NCI-H526 (cell line): ENCODE results near the gene IGSF8.
A peak's percentile ranks its signal among the peaks of the same experiment; 100 is the strongest.

ENCODE experiments used
- DNase-seq, 2 experiments: peaks; one replicate each; lab custom pipeline; 2025; lab: John Stamatoyannopoulos, UW

IGSF8 gene

DNA sequence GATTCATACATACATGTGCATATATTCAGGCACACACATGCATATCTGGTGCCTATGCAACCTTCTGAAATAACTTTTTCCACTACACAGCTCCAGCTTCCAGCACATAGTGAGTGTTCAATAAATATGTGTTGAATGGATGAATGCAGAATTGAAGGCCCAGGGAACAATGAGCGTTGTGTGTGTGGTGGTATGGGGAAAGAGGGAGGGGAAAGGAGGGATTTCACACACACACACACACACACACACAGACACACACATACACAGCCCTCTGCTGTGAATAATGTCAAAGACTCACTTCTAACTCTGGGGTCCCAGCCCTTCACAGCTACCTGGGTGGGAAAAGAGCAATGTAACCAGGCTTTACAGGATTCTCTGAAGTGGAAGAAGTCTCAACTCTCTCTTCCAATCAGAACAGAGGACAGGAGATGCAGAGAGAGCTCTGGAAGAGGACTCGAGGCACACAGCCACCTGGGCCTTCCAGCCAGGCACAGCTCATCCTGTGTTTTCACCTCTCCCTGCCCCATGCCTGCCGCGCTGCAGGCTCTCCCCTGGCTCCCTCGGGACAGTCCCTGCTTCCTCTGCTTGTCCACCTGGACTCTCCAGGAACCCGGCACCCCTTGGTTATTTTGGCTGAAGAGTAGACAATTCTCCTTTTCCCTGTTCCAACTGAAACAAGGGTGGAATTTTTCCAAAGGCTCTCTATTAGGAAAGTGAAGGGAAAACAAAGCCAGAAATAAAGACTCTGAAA, 5.4 kb upstream of the IGSF8 start:
- DNase-seq, result peak in 1 of 2 experiments; percentile 20

DNA sequence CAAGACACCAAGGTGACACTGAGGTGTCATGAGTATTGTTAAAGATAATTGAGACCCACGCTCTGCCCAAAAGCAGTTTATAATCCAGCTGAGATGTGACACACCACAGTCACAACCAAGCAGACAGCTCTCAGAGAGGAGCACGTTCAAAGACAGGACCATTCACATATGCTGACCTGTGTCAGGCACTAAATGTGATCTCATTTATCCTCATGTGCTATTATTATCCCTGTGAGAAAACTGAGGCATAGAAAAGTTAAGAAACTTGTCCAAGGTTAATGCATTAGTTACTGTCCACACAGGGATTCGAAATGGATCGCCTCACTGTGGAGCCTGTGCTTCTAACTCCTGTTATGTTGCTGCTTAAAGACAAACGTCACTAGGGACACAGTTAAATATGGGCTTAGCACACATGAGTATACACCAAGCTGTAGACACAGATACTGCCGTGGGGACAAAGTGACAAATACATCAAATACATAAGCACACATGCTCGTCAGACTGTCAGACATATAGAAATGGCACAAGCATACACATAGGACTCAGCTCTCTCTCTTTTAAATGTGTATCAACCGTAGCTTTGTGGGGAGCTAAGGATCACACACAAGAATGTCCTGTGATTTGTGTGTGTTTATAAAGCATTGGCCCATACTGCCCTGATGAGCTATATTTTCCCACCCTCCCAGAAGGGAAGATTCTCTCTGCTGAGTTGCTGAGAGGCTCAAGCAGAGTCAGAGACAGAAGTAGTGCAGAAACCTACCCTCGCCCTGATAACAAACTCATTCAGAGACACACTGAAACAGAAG, 3.5 kb upstream of the IGSF8 start:
- DNase-seq, result no peak

DNA sequence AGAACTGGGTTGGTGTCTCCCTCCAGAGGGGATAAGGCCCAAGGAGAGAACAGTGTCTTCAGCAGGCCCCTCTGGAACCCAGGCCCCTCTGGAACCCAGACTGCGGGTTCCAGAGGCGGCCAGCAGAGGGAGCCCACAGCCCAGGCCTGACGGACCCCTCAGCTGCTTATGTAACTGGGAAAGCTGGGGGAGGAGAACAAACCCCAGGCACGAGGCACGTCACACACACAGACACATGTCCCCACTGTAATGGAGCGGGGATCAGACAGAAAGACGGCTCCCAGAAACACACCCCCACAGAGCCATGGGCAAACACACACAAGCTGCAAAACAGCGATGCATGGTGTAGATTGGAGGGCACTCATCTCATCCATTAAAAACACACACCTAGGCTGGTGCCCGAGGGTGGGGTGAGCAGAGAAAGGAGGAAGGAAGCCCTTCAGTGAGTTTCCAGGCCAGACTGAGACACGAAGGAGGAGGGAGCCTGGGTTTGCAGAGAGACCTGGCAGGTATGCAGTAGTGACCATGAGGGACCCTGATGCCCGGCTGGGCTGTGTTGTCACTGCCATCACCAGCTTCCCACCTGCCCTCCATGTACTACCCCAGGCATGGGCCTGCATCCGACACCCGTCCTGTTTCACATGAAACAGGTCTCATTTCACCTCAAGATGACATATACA, 2.8 kb upstream of the IGSF8 start:
- peak; percentile 80 to 95 for DNase-seq

DNA sequence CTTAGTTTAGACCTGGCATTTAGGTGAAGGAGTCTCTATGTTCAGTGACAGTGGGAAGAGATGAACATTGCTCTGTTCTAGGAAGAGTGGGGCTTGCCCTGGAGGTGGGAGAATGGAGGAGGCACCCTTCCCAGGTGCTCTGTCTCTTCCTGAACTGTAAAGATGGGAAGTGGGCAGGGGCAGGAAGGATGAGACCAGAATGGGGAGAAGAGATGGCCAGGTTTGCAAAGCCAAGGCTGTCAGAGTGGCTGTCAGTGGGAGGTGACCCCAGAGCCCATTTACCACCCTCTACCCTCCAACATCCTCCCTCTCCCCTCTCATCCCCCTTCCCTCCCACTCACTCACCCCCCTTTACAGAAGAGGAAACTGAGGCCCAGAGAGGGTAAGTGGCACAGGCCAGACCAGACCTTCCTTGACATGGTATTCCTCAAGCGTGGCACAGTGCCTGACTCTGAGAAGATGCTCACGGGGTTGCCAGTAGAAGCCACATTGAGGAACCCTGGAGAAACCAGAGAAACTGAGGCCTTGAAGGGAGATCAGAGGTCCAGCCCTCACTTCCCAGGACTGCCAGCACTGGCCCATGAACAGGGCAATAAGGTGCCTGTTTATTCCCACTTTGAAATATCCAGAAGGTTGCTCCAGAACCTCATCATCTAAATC, 1.4 kb upstream of the IGSF8 start:
- no peak for DNase-seq

DNA sequence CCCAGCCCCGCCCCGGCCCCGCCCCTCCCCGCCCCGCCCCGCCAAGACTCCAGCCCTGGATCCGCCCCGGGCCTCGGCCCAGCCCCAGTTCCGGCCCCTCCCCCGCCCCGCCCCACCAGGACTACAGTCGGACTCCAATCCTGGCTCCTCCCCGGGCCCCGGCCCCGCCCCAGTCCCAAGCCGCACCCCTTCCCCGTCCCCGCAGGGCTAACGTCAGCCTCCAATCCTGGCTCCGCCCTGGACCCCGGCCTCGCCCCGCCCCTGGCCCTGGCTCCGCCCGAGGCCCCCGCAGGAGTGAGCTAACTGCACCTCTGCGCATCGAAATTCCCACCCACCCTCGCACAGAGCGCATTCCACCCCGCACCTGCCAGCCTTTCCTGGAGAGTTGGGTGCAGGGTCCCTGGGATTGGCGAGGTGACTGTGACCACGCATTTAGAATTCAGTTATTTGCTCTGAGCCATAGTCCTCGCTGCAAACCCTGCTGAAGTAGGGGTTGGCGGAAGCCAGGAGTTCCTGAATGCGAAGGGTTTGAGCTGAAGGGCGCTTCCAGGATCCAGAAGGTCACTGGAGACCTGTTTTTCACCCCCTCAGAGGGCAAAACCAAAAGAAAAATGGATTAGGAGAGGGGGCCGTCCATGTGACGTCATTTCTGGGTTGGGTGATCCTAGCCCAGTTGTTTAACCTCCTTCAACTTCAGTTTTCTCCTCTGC, 588 bp upstream of the IGSF8 start:
- peak; percentile 92 to 100 for DNase-seq

DNA sequence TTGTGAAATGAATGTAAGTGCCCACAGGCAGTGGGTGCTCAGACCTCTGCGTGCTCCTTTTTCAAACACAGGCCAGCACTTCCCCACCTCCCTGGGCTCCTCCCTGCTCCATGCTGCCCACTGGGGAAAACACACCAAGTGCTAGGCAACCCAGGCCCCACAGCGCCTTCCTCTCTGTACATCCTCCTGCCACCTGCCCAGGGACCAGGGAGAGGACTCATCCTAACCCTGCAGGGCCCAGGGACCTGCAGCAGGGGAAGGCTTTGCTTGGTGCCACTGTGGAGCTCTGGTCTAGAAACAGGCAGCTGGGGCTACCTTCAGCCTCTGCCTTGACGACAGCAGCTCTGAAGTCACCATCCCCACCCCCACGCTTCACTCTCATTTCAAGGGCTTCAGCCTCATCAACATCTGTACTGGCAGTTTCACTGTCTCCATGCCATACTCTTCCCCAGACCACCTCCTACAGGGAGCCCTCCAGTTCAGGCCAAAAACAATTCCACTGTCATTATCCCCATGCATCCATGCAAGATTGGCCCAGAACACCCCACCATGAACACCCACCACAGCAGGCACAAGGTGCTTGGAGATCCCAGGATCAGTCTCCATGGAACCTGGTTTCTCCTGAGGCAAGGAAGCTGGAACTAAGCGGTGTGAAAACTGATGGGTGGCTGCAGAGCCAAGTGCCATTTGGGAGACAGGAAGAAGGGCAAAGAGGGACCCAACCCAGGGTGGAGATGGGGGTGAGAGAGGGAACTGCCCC, 1.1 kb downstream of the IGSF8 start:
- DNase-seq, result peak in 1 of 2 experiments; percentile 57

DNA sequence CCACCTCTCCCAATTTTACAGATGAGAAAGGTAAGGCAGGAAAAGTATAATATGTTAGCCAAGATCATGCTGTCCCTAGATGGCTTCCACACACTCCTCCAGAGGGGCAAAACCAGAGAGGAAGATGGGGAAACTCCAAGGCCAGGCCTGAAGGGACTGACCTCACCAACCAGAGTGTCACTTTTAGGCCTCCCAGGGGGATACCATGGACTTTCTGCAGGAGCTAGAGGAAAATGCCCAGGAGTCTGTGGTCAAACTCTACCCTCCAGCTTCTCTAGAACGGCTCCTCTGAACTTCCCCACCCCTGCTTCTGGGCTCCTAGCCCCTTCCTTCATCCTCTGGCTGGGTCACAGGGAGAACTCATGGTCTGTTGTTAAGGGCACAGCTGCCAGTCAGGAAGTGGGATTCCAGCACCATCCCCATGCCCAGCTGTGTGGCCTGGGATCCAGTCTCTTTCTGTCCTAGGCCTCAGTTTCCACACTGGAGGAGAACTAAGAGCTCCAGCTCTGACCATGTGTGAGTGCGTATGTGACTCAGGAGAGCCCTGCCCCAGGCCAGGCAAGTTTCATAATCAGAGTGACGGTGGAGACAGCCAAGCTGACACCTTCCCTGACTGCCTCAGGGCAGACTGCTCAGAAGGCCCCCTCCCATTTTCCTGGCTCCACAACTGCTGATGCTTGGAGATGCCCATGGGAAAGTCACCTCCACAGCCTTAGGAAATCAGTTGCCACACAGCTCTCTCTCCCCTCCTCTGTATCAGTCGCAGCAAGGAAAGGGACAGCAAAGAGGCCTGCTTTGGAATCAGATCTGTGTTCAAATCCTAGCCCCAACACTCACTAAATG, 1.9 kb downstream of the IGSF8 start:
- DNase-seq, result peak in 1 of 2 experiments; percentile 24

DNA sequence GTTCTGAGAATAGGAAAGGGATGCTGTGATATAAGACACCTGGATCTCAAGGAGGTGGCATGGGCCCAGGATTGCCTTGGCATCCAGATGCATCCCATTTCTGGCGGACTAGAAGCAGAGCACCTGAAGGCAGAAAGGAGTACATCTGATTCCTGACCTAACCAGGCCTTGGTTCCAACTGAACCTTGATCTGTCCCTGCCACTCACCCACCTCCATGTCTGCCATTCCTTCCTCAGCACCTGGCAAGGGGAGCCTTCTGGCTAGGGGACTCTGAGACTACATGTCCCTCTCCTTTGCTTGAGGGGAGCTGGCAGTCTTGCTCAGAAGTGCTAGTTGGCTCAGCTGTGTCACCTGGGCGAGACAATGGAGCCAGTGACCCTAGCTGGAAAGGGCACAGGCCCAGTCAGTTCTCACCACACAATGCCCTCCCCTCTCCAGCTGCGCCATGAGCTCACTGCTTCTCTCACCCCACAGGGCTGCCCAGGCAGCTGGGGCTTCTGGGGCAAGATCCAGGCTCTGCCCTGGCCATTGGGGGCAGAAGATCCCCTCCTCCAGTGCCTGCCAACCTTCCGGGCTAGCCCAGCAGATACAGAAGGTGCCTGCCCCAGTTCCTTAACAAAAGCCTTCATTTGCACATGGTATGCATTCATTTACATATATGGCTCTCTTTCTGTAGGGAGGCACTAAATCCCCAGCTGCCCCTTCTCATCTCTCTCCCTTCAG, 2.9 kb downstream of the IGSF8 start:
- DNase-seq, result peak; percentile 75 to 89

DNA sequence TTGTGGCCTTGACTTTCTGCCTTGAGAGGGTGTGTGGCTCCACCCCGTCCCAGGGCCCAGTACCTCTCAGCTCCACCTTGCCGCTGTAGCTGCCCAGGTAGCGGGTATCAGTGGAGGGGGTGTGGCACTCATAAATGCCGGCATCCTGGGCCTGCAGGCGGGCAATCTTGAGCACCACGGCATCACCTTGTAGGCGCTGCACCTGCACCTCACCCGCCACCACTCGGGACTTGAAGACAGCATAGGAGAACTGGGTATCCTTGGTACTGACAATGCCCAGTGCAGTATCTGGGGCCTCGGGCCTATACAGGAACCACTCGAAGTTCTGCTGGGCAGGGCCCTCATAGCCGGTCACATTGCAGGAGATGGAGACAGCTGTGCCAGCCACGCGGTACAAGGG, 3.6 kb downstream of the IGSF8 start:
- no peak for DNase-seq

DNA sequence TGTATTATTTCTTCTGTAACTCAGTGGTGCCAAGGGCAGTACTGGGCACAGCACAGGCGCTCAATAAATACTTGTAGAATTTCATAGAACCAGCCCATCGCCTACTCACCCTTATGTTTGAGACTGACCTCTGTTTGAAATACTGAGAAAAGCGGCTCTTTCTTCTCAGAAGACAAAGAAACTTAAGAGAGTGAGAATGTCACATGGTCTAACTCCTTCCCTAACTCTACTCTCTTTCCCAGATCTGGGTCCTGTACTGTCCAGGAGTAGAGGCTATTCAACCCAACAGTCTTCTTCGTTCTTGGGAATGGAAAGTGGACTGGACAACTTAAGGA, 4.2 kb downstream of the IGSF8 start:
- no peak for DNase-seq

DNA sequence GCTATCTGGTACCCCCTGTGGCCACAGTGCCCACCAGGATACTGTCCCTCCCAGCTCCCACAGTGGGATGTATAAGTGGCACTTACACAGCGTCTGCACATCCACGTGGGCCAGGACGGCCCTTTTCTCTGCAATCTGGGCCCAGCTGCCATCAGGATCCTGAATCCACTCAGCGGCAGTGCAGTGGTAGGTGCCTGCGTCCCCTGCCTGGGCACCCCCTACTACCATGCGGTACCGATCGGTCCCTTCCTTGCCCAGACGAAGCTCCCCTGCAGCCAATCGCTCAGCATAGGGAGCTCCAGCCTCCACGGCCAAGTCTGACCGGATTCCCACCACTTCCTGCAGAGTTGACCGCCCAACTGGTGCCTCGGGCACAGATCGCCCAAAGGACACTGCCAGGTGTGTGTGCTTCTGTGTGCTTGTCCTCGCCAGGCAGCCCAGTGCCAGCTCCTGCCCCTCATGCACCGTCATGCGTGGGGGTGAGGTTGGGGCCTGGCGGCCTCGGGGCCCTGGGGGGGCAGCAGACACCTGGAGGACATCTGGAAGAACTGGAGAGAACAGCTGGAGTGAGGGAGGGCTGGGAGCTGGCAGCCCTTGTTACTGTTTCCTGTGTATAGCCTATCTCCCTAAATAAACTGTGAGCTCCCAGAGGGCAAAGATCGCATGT, 4.7 kb downstream of the IGSF8 start:
- DNase-seq, result peak in 1 of 2 experiments; percentile 37

DNA sequence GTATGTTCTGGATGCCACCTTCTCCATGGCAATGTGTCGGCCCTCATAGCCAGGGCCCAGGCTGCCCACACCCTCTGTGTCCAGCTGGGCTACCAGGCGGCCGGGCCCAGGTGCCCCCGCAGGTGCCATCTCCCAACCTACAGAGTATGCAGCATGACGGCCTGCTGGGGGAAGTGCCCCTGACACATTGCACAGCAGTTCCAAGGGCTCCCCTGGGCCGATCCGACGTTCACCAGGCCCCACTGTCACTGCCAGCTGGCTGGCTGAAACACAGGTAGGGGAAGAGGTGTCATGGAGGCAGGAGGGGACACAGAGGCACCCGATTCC, 5.4 kb downstream of the IGSF8 start:
- DNase-seq, result no peak

DNA sequence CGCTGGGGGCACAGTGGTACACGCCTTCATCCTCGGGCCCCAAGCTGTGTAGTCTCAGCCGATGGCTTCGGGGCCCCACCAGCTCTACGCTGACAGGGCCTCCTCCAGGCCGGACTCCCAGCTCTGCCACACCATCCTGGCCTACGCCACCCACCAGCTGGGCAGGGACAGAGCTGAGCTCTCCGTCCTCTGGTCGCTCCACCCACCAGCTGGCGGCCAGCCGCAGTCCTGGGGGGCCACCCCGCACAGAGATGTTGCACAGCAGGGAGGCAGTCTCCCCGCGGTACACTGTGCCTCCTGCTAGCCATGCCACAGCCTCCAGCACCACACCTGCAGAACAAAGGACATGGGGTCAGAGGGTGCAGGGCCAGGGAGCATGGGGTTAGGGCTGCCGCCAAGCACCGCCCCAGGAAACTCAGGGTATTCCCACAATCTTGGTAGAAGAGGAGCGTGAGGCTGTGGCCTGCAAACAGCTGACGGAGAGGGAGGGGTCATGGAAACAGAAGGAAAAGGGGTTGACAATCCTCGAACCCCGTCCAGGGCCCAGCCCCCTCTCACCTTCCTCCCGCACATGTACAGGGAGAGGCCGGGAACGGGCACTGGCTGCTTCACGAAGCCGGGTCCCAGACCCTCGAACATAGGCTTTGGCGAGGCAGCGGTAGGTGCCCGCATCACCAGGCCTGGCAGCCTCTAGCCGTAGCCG, 5.9 kb downstream of the IGSF8 start:
- no peak for DNase-seq

DNA sequence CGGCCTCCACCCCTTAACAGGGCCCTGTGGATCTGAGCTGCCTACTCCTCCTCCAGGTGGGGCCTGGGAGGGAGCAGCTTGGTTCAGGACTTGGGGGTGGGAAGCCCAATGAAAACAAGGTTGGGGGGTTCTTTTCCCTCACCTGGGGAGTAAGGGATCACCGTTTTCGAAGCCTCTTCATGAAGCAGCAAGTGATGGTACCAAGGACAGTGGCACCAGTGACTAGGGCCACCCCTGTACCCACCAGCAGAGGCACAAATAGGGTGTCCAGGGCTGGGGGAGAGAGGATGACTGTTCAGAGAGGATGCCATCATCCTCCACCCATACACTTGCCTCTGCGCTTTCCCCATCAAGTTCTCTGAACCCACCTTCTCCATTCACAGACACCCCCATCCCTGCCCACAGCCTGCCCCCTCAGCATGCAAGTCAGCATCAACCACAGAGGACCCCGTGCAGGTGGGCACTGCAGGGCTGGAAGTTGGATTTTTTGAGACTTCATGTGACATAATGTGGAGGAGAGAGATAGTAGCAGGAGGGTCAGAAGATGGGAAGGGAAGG, 6.7 kb downstream of the IGSF8 start:
- DNase-seq, result no peak

DNA sequence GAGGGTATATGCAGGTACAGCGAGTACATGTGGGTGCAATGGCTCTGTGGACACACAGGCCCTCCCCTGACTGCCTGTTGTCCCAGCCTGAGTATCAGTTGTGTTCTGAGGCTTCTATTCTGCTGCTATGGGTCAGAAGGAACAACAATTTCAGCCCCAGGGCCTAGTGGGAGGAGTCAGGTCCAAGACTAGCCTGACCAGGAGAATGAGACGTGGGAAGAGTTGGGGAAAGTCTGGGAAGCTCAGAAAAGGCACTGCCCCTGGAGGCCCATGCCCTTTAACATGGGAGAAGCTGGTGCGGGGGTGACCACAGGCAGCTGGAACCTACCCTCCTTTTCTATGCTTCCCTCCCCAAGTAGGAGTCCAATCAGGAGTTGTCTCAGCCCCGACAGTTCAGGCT, 7.7 kb downstream of the IGSF8 start:
- DNase-seq, result no peak

DNA sequence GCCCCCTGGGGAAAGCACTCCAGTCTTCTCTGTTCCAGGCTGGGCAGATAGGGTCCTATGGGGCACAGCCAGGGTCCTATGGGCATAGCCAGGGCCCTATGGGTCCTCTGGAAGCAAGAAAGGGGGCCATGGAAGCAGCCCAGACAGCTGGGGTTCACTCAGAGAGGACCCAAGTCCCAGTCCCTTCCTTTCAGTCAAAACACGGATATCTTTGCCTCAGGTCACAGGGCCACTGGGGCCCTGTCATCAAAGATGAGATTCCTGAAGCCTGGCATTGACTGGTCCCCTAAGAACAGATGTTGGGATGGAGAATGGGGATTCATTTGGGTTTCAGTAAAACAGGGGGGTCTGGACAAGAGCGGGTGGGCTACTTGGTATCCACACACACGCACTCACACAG, 8.5 kb downstream of the IGSF8 start:
- no peak for DNase-seq

DNA sequence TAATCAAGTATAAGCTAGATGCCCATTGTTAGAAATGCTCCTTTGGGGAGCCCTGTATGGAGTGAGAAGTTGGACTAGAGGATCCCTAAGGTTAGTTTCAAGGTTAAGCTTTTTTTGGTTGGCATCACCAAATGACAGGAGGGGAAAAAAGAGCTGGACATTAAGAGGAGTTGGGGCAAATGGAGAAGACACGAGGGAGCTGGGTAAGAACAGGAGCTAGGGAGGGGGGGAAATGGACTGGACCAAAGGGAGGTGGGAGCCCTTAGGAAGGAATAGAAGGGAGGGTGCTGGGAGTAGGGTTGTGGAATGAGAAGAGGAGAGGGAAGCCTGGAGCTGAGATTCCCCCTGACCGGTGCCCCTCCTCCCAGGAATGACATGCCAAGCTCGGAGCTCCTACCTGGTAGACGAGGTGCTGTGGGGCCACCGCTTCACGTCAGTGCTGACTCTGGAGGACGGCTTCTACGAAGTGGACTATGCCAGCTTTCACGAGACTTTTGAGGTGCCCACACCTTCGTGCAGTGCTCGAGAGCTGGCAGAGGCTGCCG, 11.2 kb downstream of the IGSF8 start:
- DNase-seq, result no peak

DNA sequence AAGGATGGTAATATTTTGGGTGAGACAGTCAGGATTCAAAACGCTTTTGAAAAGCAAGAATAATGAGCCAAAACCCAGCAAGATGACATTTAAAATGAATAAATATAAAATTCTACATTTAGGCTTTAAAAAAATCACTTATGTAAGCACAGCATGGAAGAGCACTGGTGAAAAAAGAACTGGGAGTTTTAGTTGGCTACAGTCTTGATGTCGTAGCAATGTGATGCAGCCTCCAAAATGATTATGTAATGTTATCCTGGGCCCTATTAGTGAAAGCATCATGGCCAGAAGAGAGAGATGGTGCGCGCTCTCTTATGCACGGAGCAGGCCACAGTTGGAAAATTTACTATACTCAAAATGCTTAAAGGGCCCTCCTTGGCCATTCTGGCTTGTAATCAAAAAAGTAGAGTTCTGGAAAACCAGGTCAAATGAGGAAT, 11.9 kb downstream of the IGSF8 start:
- DNase-seq, result no peak
